Measurements from ENCODE around the gene CASP10. TPM values are rescaled to one million over a fixed set of nuclear protein-coding genes. Genes with fewer than 3 reads are reported as not detected.

CASP10 gene
- total and polyA plus RNA-seq, 9 of the 15 experiments (the other 6 are each of a cell fraction or from before 2014, with no cell fraction given) = 7.1 to 20.4 (median 10.8) TPM

DNA sequence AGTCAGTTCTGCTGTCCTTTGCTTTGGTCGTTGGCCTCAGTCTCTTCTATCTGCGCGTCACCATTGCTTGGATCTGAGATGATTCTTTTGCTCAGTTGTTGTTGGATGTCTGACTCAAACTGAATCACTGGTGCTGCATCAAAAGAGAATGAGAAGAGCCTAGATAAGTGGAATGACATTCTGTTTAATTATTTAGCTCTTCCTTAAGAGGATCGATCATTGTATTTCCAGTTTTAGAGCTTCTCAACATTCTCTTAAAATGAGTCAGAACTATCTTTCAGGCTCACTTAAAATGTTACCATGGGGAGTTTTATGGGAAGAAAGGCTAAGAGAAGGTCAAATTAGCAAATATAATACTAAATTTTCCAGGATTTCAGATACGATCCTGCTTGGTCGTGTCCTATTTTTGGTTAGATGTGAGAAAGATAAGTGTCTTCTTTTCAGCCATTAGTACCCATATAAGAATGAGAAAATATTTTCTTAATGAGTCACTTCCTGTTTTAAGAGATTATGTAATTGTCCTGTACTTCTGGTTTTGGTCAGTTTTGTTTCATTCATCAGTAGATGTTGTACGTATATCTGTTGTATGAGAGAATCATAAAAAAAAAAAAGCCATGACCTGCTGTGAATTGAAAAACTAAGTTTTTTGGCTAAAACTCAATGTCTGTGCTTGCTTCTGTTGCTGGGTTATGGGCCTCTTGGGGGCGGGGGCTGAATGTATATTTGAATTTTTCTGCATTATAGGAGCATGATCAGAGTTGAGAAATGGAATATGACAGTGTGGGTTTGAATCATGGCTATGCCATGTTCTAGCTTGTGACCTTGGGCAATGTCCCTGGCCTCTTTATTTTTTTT is 31.6 kb upstream of the CASP10 start (continued):
- TF ChIP-seq TEAD4 (IDR thresholded peaks at IDR 0.05; ENCODE audit: low read length) = peak; percentile 67; the same call in 1 of the 2 replicates
- TF ChIP-seq TEAD4 (CRISPR knock-in tag; IDR thresholded peaks at IDR 0.05; ENCODE audit: borderline replicate concordance) = no peak
- TF ChIP-seq ATF3 (IDR thresholded peaks at IDR 0.05) = peak; percentile 86
- TF ChIP-seq ATF3 (CRISPR knock-in tag; conservative IDR thresholded peaks at IDR 0.05) = no peak
- TF ChIP-seq TAF15 (IDR thresholded peaks at IDR 0.05; ENCODE audit: low read depth, low read length) = no peak

- BruUV-seq (replicated peaks) = no TSS peak
- Histone ChIP-seq H2AFZ (ENCODE audit: low read depth, low read length) (no peak overlapping the region), H3K4me1 (replicated peaks in 1 of 2; ENCODE audit: control insufficient read depth in 2 of 2, insufficient read depth in 2 of 2, low read length in 2 of 2) (peaks cover 6 to 24% of the 10 kb centered on the region in 2 experiments), H3K36me3 (ENCODE audit: control insufficient read depth, insufficient read depth, low read length) (peaks cover 73% of the 10 kb centered on the region), H4K20me1 (replicated peaks; ENCODE audit: control insufficient read depth, insufficient read depth, low read length) (no peaks in the 10 kb centered on the region), H3K79me2 (ENCODE audit: control insufficient read depth, insufficient read depth, low read length) (peaks cover 4% of the 10 kb centered on the region; the same call in 2 of the 3 replicates), H3K27me3 (ENCODE audit: control insufficient read depth in 2 of 2, insufficient read depth in 2 of 2, low read length in 2 of 2) (no peaks in the 10 kb centered on the region), H3K9me1 (ENCODE audit: control insufficient read depth, insufficient read depth, low read length) (no peaks in the 10 kb centered on the region), H3K9me3 (replicated peaks; ENCODE audit: control insufficient read depth, insufficient read depth, low read depth, low read length) (no peaks in the 10 kb centered on the region), H3K27ac (ENCODE audit: extremely low read depth, low read depth, low read length) (peak overlapping the region; percentile 52; the same call in 2 of the 3 replicates), H3K4me3 (no peak overlapping the region), H3K9ac (ENCODE audit: insufficient read depth in 1 of 2, low read depth in 2 of 2, low read length in 2 of 2) (no peak overlapping the region; a peak in 1 of 4 replicates), H3K4me2 (ENCODE audit: insufficient read depth, low read length) (no peak overlapping the region)
- DNase-seq (ENCODE audit: extremely low read depth in 1 of 4, low spot score in 3 of 4) (no peak), ATAC-seq (no peak), FAIRE-seq (no peak)
- in situ Hi-C loops (cut with MboI) (no loop called here), intact Hi-C loops (cut with micrococcal nuclease) (no loop called here)
- no CpG with 5 or more reads among the region's 1 CpG for WGBS (ENCODE audit: insufficient coverage, low coverage, missing lambda C conversion rate)
- POLR2A ChIA-PET = no interaction called here
- CTCF ChIA-PET (ENCODE audit: low intra/inter-chr PET ratio) = no interaction called here
- TF ChIP-seq PHTF2 (CRISPR knock-in tag; IDR thresholded peaks at IDR 0.05) (no peak), DACH1 (IDR thresholded peaks at IDR 0.05; ENCODE audit: partially characterized antibody) (no peak), TFAP4 (CRISPR knock-in tag; IDR thresholded peaks at IDR 0.05; ENCODE audit: borderline replicate concordance) (no peak), ZSCAN29 (IDR thresholded peaks at IDR 0.05) (no peak), MCM3 (IDR thresholded peaks at IDR 0.05) (no peak), ETV5 (CRISPR knock-in tag; IDR thresholded peaks at IDR 0.05; ENCODE audit: low read depth) (no peak), PCBP1 (IDR thresholded peaks at IDR 0.05; ENCODE audit: low read depth, low read length, poor library complexity, severe bottlenecking) (no peak)
- TF ChIP-seq, protein P1, sequence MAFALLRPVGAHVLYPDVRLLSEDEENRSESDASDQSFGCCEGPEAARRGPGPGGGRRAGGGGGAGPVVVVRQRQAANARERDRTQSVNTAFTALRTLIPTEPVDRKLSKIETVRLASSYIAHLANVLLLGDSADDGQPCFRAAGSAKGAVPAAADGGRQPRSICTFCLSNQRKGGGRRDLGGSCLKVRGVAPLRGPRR (CRISPR knock-in tag; IDR thresholded peaks at IDR 0.05) = no peak
- TF ChIP-seq, protein P2, sequence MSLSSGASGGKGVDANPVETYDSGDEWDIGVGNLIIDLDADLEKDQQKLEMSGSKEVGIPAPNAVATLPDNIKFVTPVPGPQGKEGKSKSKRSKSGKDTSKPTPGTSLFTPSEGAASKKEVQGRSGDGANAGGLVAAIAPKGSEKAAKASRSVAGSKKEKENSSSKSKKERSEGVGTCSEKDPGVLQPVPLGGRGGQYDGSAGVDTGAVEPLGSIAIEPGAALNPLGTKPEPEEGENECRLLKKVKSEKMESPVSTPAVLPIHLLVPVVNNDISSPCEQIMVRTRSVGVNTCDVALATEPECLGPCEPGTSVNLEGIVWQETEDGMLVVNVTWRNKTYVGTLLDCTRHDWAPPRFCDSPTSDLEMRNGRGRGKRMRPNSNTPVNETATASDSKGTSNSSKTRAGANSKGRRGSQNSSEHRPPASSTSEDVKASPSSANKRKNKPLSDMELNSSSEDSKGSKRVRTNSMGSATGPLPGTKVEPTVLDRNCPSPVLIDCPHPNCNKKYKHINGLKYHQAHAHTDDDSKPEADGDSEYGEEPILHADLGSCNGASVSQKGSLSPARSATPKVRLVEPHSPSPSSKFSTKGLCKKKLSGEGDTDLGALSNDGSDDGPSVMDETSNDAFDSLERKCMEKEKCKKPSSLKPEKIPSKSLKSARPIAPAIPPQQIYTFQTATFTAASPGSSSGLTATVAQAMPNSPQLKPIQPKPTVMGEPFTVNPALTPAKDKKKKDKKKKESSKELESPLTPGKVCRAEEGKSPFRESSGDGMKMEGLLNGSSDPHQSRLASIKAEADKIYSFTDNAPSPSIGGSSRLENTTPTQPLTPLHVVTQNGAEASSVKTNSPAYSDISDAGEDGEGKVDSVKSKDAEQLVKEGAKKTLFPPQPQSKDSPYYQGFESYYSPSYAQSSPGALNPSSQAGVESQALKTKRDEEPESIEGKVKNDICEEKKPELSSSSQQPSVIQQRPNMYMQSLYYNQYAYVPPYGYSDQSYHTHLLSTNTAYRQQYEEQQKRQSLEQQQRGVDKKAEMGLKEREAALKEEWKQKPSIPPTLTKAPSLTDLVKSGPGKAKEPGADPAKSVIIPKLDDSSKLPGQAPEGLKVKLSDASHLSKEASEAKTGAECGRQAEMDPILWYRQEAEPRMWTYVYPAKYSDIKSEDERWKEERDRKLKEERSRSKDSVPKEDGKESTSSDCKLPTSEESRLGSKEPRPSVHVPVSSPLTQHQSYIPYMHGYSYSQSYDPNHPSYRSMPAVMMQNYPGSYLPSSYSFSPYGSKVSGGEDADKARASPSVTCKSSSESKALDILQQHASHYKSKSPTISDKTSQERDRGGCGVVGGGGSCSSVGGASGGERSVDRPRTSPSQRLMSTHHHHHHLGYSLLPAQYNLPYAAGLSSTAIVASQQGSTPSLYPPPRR (CRISPR knock-in tag; IDR thresholded peaks at IDR 0.05; ENCODE audit: borderline replicate concordance) = no peak
Measured at GRCh38 chr2:201152517-201152916, 30.4 kb upstream of the CASP10 start.

Measured in K562 (cell line).